PFSK-1 (cell line): ENCODE results near the gene C8G.

ENCODE experiments used
- FOXP2 ChIP-seq: optimal IDR thresholded peaks from 2 replicates; pipeline ENCODE3; 2011; ENCODE audit warnings: borderline replicate concordance, control low read depth, inconsistent platforms; ENCODE audit not compliant: insufficient read depth; ENCODE audit errors: extremely low read length, extremely low read depth
- POLR2AphosphoS5 ChIP-seq: IDR thresholded peaks from 2 replicates; pipeline ENCODE4 v1.6.1; 2012; ENCODE audit warnings: low read depth, mild to moderate bottlenecking, control low read depth, low read length, moderate library complexity
- SIN3A ChIP-seq: IDR thresholded peaks from 2 replicates; pipeline ENCODE4 v1.6.1; 2012; ENCODE audit warnings: mild to moderate bottlenecking, low read length, moderate library complexity, borderline replicate concordance; ENCODE audit not compliant: insufficient read depth
- TAF1 ChIP-seq: IDR thresholded peaks from 2 replicates; pipeline ENCODE4 v1.6.1; 2012; ENCODE audit warnings: low read length, control low read depth, borderline replicate concordance; ENCODE audit not compliant: insufficient read depth
- TF ChIP-seq, protein P1 (sequence below), 2 experiments: IDR thresholded peaks; 2 replicates each; pipeline versions ENCODE4 v1.6.1 to v1.8.0; 2011 to 2012; ENCODE audit warnings: low read depth in 2 of 2, low read length in 2 of 2, control low read depth in 1 of 2, inconsistent platforms in 1 of 2, mild to moderate bottlenecking in 1 of 2, moderate library complexity in 1 of 2; ENCODE audit not compliant: insufficient read depth in 1 of 2

C8G gene

GRCh38 chr9:136992819-136993369 lies 47.9 kb downstream of the C8G start:
- TF ChIP-seq POLR2AphosphoS5 (no peak), SIN3A (no peak), FOXP2 (no peak), TAF1 (no peak)
- TF ChIP-seq, protein P1, sequence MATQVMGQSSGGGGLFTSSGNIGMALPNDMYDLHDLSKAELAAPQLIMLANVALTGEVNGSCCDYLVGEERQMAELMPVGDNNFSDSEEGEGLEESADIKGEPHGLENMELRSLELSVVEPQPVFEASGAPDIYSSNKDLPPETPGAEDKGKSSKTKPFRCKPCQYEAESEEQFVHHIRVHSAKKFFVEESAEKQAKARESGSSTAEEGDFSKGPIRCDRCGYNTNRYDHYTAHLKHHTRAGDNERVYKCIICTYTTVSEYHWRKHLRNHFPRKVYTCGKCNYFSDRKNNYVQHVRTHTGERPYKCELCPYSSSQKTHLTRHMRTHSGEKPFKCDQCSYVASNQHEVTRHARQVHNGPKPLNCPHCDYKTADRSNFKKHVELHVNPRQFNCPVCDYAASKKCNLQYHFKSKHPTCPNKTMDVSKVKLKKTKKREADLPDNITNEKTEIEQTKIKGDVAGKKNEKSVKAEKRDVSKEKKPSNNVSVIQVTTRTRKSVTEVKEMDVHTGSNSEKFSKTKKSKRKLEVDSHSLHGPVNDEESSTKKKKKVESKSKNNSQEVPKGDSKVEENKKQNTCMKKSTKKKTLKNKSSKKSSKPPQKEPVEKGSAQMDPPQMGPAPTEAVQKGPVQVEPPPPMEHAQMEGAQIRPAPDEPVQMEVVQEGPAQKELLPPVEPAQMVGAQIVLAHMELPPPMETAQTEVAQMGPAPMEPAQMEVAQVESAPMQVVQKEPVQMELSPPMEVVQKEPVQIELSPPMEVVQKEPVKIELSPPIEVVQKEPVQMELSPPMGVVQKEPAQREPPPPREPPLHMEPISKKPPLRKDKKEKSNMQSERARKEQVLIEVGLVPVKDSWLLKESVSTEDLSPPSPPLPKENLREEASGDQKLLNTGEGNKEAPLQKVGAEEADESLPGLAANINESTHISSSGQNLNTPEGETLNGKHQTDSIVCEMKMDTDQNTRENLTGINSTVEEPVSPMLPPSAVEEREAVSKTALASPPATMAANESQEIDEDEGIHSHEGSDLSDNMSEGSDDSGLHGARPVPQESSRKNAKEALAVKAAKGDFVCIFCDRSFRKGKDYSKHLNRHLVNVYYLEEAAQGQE (IDR thresholded peaks at IDR 0.05; ENCODE audit: insufficient read depth in 1 of 2, low read depth in 2 of 2, low read length in 2 of 2), result no peak

GRCh38 chr9:136994180-136994887 lies 49.3 kb downstream of the C8G start:
- TF ChIP-seq SIN3A (no peak), TAF1 (no peak), POLR2AphosphoS5 (no peak), FOXP2 (no peak)
- TF ChIP-seq, protein P1 (IDR thresholded peaks at IDR 0.05; ENCODE audit: insufficient read depth in 1 of 2, low read depth in 2 of 2, low read length in 2 of 2), result no peak

DNA sequence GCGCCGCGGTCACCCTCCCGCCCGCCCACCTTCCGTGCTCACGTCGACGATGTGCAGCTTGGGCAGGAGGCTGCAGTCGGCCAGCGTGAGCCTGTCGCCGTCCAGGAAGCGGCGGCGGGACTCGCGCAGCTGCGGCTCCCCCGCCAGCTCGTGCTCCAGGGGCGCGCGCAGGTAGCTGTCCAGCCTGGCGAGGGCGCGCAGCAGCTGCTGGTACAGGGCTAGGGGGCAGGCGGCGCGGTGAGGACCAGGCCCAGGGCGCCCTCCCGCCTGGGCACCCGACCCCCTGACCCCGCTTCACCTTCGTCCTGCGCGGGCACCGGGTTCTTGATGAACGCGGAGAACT lies 49.8 kb downstream of the C8G start:
- TF ChIP-seq TAF1 (no peak), POLR2AphosphoS5 (no peak), SIN3A (no peak), FOXP2 (no peak)
- TF ChIP-seq, protein P1 (IDR thresholded peaks at IDR 0.05; ENCODE audit: insufficient read depth in 1 of 2, low read depth in 2 of 2, low read length in 2 of 2), result no peak

- TF ChIP-seq POLR2AphosphoS5 (no peak), FOXP2 (no peak), TAF1 (no peak), SIN3A (no peak)
- TF ChIP-seq, protein P1 (IDR thresholded peaks at IDR 0.05; ENCODE audit: insufficient read depth in 1 of 2, low read depth in 2 of 2, low read length in 2 of 2), result no peak
Observed at GRCh38 chr9:136995362-136995761, 50.3 kb downstream of the C8G start.
